WTC11 (cell line): ENCODE results near the gene PARS2. TPM values are rescaled to one million over a fixed set of nuclear protein-coding genes. Genes with fewer than 3 reads are reported as not detected.

Source experiments
- ATAC-seq: fragments of 200-7000 bp; cut with Tn5 transposase; 2 replicates; pipeline ENCODE4 v1.10.0; 2021; ENCODE audit warnings: mild to moderate bottlenecking, moderate library complexity
- CTCF ChIA-PET: fragments of 300-600 bp; sonication (Branson Sonifier 250); formaldehyde crosslinking; loops from one replicate; lab custom pipeline; 2021; ENCODE audit warnings: antibody characterized with exemption; lab: Charles Lee
- POLR2A ChIA-PET: fragments of 350-600 bp; sonication (Branson Sonifier 250); formaldehyde crosslinking; loops from one replicate; lab custom pipeline; 2021; ENCODE audit warnings: antibody characterized with exemption; lab: Charles Lee
- DNase-seq: peaks from one replicate; pipeline ENCODE4 v3.0.0; 2021; ENCODE audit warnings: low spot score
- H3K27ac Mint-ChIP-seq: 2 replicates; pipeline ENCODE4 v1.8.0; 2021; ENCODE audit warnings: mixed read lengths
- H3K27me3 Mint-ChIP-seq: 2 replicates; pipeline ENCODE4 v1.8.0; 2021; ENCODE audit warnings: low read depth, mild to moderate bottlenecking, moderate library complexity, mixed read lengths
- H3K36me3 Mint-ChIP-seq: 2 replicates; pipeline ENCODE4 v1.8.0; 2021; ENCODE audit warnings: mixed read lengths
- H3K4me1 Mint-ChIP-seq: 2 replicates; pipeline ENCODE4 v1.8.0; 2022; ENCODE audit warnings: mixed read lengths
- H3K4me3 Mint-ChIP-seq: 2 replicates; pipeline ENCODE4 v1.8.0; 2021; ENCODE audit warnings: mild to moderate bottlenecking, moderate library complexity, mixed read lengths
- H3K9me3 Mint-ChIP-seq: 2 replicates; pipeline ENCODE4 v1.8.0; 2021; ENCODE audit warnings: mixed read lengths
- CBFB ChIP-seq: sonication (generic); formaldehyde crosslinking; IDR thresholded peaks from 2 replicates; pipeline ENCODE4 v1.8.1; 2022; ENCODE audit warnings: mild to moderate bottlenecking, low read depth, missing genetic modification reagents
- CREM ChIP-seq: sonication (generic); formaldehyde crosslinking; IDR thresholded peaks from 2 replicates; pipeline ENCODE4 v1.8.1; 2022; ENCODE audit warnings: mild to moderate bottlenecking, missing genetic modification reagents, moderate library complexity
- CTCF ChIP-seq: fragments of 200-600 bp; IDR thresholded peaks from 2 replicates; pipeline ENCODE4 v1.8.0; 2022; ENCODE audit warnings: antibody characterized with exemption
- ELF4 ChIP-seq: sonication (generic); formaldehyde crosslinking; IDR thresholded peaks from 2 replicates; pipeline ENCODE4 v1.8.1; 2022; ENCODE audit warnings: low read depth, mild to moderate bottlenecking, moderate library complexity, missing genetic modification reagents
- ESRRA ChIP-seq: sonication (generic); formaldehyde crosslinking; IDR thresholded peaks from 2 replicates; pipeline ENCODE4 v1.8.1; 2022; ENCODE audit warnings: mild to moderate bottlenecking, missing genetic modification reagents, borderline replicate concordance
- FOXP1 ChIP-seq: sonication (generic); formaldehyde crosslinking; IDR thresholded peaks from 2 replicates; pipeline ENCODE4 v1.8.0; 2022; ENCODE audit warnings: missing genetic modification reagents, mild to moderate bottlenecking, moderate library complexity, borderline replicate concordance
- HMGA2 ChIP-seq: fragments of 250-450 bp; sonication (Bioruptor Pico); IDR thresholded peaks from 2 replicates; pipeline ENCODE4 v1.4.0; 2021; ENCODE audit warnings: mild to moderate bottlenecking, moderate library complexity
- JAZF1 ChIP-seq: fragments of 250-450 bp; sonication (Bioruptor Pico); IDR thresholded peaks from 2 replicates; pipeline ENCODE4 v1.9.0; 2021; ENCODE audit warnings: moderate library complexity, mild to moderate bottlenecking, inconsistent platforms
- KAT7 ChIP-seq: sonication (generic); formaldehyde crosslinking; IDR thresholded peaks from 2 replicates; pipeline ENCODE4 v1.8.1; 2023; ENCODE audit warnings: missing genetic modification reagents, mild to moderate bottlenecking, borderline replicate concordance
- MXD4 ChIP-seq: fragments of 250-450 bp; sonication (Bioruptor Pico); IDR thresholded peaks from 2 replicates; pipeline ENCODE4 v1.8.0; 2021; ENCODE audit warnings: mild to moderate bottlenecking, moderate library complexity, borderline replicate concordance
- NFATC4 ChIP-seq: fragments of 250-450 bp; sonication (Bioruptor Pico); IDR thresholded peaks from 2 replicates; pipeline ENCODE4 v1.9.0; 2021; ENCODE audit warnings: mild to moderate bottlenecking
- NFE2L1 ChIP-seq: sonication (generic); formaldehyde crosslinking; IDR thresholded peaks from 2 replicates; pipeline ENCODE4 v1.8.1; 2023; ENCODE audit warnings: missing genetic modification reagents
- NR1H2 ChIP-seq: sonication (generic); formaldehyde crosslinking; IDR thresholded peaks from 2 replicates; pipeline ENCODE4 v1.9.0; 2021; ENCODE audit warnings: mild to moderate bottlenecking, moderate library complexity, missing genetic modification reagents
- NR2C2 ChIP-seq: sonication (generic); formaldehyde crosslinking; IDR thresholded peaks from 2 replicates; pipeline ENCODE4 v1.8.0; 2022; ENCODE audit warnings: mild to moderate bottlenecking, missing genetic modification reagents
- OVOL2 ChIP-seq: fragments of 250-450 bp; sonication (Bioruptor Pico); IDR thresholded peaks from 2 replicates; pipeline ENCODE4 v1.9.0; 2021; ENCODE audit warnings: mild to moderate bottlenecking, borderline replicate concordance
- PREB ChIP-seq: sonication (generic); formaldehyde crosslinking; IDR thresholded peaks from 2 replicates; pipeline ENCODE4 v1.8.1; 2022; ENCODE audit warnings: mild to moderate bottlenecking, missing genetic modification reagents, moderate library complexity, borderline replicate concordance
- RELA ChIP-seq: sonication (generic); formaldehyde crosslinking; IDR thresholded peaks from 2 replicates; pipeline ENCODE4 v1.8.1; 2022; ENCODE audit warnings: missing genetic modification reagents, mild to moderate bottlenecking, borderline replicate concordance
- SMAD4 ChIP-seq: sonication (generic); formaldehyde crosslinking; IDR thresholded peaks from 2 replicates; pipeline ENCODE4 v1.8.0; 2022; ENCODE audit warnings: mild to moderate bottlenecking, missing genetic modification reagents
- ZNF138 ChIP-seq: sonication (generic); formaldehyde crosslinking; conservative IDR thresholded peaks from 2 replicates; pipeline ENCODE4 v1.8.1; 2022; ENCODE audit warnings: mild to moderate bottlenecking, moderate library complexity, missing genetic modification reagents
- ZNF219 ChIP-seq: sonication (generic); formaldehyde crosslinking; IDR thresholded peaks from 2 replicates; pipeline ENCODE4 v1.8.0; 2023; ENCODE audit warnings: missing genetic modification reagents, mild to moderate bottlenecking, borderline replicate concordance
- ZNF512 ChIP-seq: sonication (generic); formaldehyde crosslinking; IDR thresholded peaks from 2 replicates; pipeline ENCODE4 v1.8.1; 2022; ENCODE audit warnings: missing genetic modification reagents, borderline replicate concordance
- total RNA-seq: library from RNA; stranded (reverse); gene quantifications from 3 replicates; pipeline ENCODE4 v1.2.3, GENCODE V29; 2021
- TF ChIP-seq, protein P1 (sequence below): sonication (generic); formaldehyde crosslinking; IDR thresholded peaks from 2 replicates; pipeline ENCODE4 v1.8.1; 2023; ENCODE audit warnings: mild to moderate bottlenecking, moderate library complexity, missing genetic modification reagents
- TF ChIP-seq, protein P2 (sequence below): fragments of 250-450 bp; sonication (Bioruptor Pico); conservative IDR thresholded peaks from 2 replicates; pipeline ENCODE4 v1.9.0; 2021; ENCODE audit warnings: mild to moderate bottlenecking
- TF ChIP-seq, protein P3 (sequence below): sonication (generic); formaldehyde crosslinking; IDR thresholded peaks from 2 replicates; pipeline ENCODE4 v1.8.0; 2022; ENCODE audit warnings: mild to moderate bottlenecking, missing genetic modification reagents
- TF ChIP-seq, protein P4 (sequence below): fragments of 250-450 bp; sonication (Bioruptor Pico); IDR thresholded peaks from 2 replicates; pipeline ENCODE4 v1.8.0; 2021; ENCODE audit warnings: mild to moderate bottlenecking

The PARS2 gene
- total RNA-seq, 1 experiment from 2014 or later: 11.5 TPM

GRCh38 chr1:54715493-54716298 lies 48.6 kb downstream of the PARS2 start, which contains the start of gene TTC4:
Gene TTC4 (plus strand): TSS chr1:54715861. CDS start chr1:54715909, 48 bp downstream.
- ChIA-PET POLR2A (no interaction called here), CTCF (interaction anchor here (1.1 to 2.7 kb wide), 3 partner anchors 76 to 86 kb away, joined by 5 to 10 read pairs (median 8); partner anchors contain the start of gene TTC22)
- H3K27ac Mint-ChIP-seq: peak within 1 kb of the TSS; percentile 84
- H3K9me3 Mint-ChIP-seq: no peaks in the 10 kb centered on the region
- peak; percentile 85 for DNase-seq
- ATAC-seq: peak; percentile 96
- peaks cover 14% of the 10 kb centered on the region for H3K4me1 Mint-ChIP-seq
- H3K4me3 Mint-ChIP-seq: peak within 1 kb of the TSS; percentile 92
- H3K36me3 Mint-ChIP-seq: peaks cover 19% of the 10 kb centered on the region
- peaks cover 22% of the 10 kb centered on the region for H3K27me3 Mint-ChIP-seq
- no peak; the same call in 1 of the 2 replicates for TF ChIP-seq CBFB (CRISPR knock-in tag)
- TF ChIP-seq OVOL2 (CRISPR knock-in tag): no peak
- TF ChIP-seq ZNF512 (CRISPR knock-in tag): no peak
- TF ChIP-seq, protein P1, sequence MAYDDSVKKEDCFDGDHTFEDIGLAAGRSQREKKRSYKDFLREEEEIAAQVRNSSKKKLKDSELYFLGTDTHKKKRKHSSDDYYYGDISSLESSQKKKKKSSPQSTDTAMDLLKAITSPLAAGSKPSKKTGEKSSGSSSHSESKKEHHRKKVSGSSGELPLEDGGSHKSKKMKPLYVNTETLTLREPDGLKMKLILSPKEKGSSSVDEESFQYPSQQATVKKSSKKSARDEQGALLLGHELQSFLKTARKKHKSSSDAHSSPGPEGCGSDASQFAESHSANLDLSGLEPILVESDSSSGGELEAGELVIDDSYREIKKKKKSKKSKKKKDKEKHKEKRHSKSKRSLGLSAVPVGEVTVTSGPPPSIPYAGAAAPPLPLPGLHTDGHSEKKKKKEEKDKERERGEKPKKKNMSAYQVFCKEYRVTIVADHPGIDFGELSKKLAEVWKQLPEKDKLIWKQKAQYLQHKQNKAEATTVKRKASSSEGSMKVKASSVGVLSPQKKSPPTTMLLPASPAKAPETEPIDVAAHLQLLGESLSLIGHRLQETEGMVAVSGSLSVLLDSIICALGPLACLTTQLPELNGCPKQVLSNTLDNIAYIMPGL (CRISPR knock-in tag): no peak
- no peak for TF ChIP-seq NR2C2 (CRISPR knock-in tag)
- no peak for TF ChIP-seq ELF4 (CRISPR knock-in tag)
- no peak for TF ChIP-seq MXD4 (CRISPR knock-in tag)
- TF ChIP-seq NFE2L1 (CRISPR knock-in tag): no peak
- no peak for TF ChIP-seq CTCF
- TF ChIP-seq, protein P2, sequence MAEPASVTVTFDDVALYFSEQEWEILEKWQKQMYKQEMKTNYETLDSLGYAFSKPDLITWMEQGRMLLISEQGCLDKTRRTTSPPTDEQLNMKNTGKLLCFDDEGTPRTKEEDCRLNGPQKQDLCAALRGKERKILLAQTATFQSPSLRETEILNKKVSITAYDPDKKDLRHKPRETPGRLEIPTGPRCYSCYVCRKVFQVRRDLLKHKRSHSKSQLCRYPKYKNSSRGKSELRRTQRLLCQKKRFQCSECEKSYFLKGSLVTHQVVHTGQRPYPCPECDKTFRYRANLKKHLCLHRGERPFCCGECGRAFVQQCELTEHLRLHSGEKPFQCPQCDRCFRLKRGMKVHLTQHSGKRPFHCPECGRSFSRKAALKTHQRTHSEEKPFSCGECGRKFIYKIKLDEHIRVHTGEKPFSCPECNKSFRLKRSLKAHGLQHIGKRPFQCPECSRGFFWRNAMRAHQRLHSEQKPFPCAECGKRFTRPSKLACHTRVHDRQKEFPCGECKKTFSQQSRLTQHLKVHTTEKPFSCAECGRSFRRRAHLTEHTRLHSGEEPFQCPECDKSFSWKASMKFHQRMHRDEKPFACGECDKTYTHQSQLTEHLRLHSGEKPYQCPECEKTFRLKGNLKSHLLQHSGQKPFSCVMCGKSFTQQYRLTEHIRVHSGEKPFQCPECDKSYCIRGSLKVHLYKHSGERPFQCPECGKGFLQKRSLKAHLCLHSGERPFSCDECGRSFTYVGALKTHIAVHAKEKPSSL: no peak
- TF ChIP-seq NFATC4 (CRISPR knock-in tag): no peak
- TF ChIP-seq, protein P3, sequence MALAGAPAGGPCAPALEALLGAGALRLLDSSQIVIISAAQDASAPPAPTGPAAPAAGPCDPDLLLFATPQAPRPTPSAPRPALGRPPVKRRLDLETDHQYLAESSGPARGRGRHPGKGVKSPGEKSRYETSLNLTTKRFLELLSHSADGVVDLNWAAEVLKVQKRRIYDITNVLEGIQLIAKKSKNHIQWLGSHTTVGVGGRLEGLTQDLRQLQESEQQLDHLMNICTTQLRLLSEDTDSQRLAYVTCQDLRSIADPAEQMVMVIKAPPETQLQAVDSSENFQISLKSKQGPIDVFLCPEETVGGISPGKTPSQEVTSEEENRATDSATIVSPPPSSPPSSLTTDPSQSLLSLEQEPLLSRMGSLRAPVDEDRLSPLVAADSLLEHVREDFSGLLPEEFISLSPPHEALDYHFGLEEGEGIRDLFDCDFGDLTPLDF: no peak
- TF ChIP-seq HMGA2 (CRISPR knock-in tag): no peak
- TF ChIP-seq CREM (CRISPR knock-in tag): no peak
- no peak for TF ChIP-seq ESRRA (CRISPR knock-in tag)
- TF ChIP-seq NR1H2 (CRISPR knock-in tag): no peak
- TF ChIP-seq JAZF1 (CRISPR knock-in tag): no peak
- no peak for TF ChIP-seq ZNF219
- peak; percentile 86; the same call in 1 of the 2 replicates for TF ChIP-seq KAT7
- no peak for TF ChIP-seq PREB (CRISPR knock-in tag)
- TF ChIP-seq, protein P4, sequence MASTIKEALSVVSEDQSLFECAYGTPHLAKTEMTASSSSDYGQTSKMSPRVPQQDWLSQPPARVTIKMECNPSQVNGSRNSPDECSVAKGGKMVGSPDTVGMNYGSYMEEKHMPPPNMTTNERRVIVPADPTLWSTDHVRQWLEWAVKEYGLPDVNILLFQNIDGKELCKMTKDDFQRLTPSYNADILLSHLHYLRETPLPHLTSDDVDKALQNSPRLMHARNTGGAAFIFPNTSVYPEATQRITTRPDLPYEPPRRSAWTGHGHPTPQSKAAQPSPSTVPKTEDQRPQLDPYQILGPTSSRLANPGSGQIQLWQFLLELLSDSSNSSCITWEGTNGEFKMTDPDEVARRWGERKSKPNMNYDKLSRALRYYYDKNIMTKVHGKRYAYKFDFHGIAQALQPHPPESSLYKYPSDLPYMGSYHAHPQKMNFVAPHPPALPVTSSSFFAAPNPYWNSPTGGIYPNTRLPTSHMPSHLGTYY: no peak
- no peak; the same call in 1 of the 2 replicates for TF ChIP-seq ZNF138
- TF ChIP-seq SMAD4: no peak
- peak; percentile 88 for TF ChIP-seq FOXP1 (CRISPR knock-in tag)
- no peak for TF ChIP-seq RELA (CRISPR knock-in tag)
